Loucy (cell line): ENCODE results near the gene GNAO1.

Experiments used
- EZH2phosphoT487 ChIP-seq: fragments of 200-600 bp; IDR thresholded peaks from 2 replicates; pipeline ENCODE4 v1.6.1; 2018; ENCODE audit warnings: antibody characterized with exemption, mild to moderate bottlenecking, moderate library complexity, borderline replicate concordance
- TF ChIP-seq, protein P1 (sequence below): fragments of 200-600 bp; sonication (generic); conservative IDR thresholded peaks from 2 replicates; pipeline ENCODE4 v1.5.1; 2014; ENCODE audit warnings: mild to moderate bottlenecking, antibody characterized with exemption, low read length

DNA sequence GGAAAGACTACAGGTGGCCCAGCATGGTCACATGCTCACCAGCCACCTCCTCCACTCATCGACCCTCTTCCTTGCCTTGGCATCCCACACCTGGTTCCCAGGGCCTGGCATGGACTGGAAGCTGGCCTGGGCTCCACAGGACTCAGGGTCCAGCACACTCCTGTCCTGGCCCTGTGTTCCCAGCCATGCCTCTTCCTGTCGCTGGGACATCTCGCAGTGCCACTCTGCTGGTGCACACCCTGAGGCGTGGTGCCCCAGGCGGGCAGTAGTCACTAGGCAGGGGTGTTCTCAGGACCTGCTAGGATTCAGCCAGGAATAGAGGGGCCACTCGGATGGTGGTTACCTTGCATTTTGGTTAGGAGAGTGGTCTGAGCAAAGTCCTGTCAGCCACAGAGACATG lies 134.7 kb downstream of the GNAO1 start:
- TF ChIP-seq, protein P1, sequence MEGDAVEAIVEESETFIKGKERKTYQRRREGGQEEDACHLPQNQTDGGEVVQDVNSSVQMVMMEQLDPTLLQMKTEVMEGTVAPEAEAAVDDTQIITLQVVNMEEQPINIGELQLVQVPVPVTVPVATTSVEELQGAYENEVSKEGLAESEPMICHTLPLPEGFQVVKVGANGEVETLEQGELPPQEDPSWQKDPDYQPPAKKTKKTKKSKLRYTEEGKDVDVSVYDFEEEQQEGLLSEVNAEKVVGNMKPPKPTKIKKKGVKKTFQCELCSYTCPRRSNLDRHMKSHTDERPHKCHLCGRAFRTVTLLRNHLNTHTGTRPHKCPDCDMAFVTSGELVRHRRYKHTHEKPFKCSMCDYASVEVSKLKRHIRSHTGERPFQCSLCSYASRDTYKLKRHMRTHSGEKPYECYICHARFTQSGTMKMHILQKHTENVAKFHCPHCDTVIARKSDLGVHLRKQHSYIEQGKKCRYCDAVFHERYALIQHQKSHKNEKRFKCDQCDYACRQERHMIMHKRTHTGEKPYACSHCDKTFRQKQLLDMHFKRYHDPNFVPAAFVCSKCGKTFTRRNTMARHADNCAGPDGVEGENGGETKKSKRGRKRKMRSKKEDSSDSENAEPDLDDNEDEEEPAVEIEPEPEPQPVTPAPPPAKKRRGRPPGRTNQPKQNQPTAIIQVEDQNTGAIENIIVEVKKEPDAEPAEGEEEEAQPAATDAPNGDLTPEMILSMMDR, result no peak
- TF ChIP-seq EZH2phosphoT487, result no peak
